Caco-2 (cell line): ENCODE data around the gene APH1B. TPM values are rescaled to one million over a fixed set of nuclear protein-coding genes. Genes with fewer than 3 reads are reported as not detected.

ENCODE experiments used
- BruUV-seq: library from RNA; stranded (reverse); fragments of 400-500 nt; replicated peaks from 2 replicates; lab custom pipeline; 2021; lab: Mats Ljungman, UMichigan
- CTCF ChIA-PET: fragments of 300-600 bp; sonication (Branson Sonifier 250); formaldehyde crosslinking; loops from one replicate; lab custom pipeline; 2022; ENCODE audit warnings: antibody characterized with exemption; lab: Charles Lee
- POLR2A ChIA-PET: fragments of 300-600 bp; sonication (Branson Sonifier 250); formaldehyde crosslinking; loops from one replicate; lab custom pipeline; 2022; ENCODE audit warnings: antibody characterized with exemption; lab: Charles Lee
- DNase-seq, 2 experiments: peaks; one replicate each; pipeline versions ENCODE4 v3.0.0 to v3.0.0-alpha.2; 2020 to 2022
- H3K27me3 ChIP-seq: replicated peaks from 2 replicates; pipeline ENCODE4 v1.6.0; 2011; ENCODE audit warnings: low read length; ENCODE audit not compliant: control insufficient read depth, insufficient read depth
- H3K36me3 ChIP-seq: 2 replicates; pipeline ENCODE4 v1.5.1; 2011; ENCODE audit warnings: low read length; ENCODE audit not compliant: control insufficient read depth, insufficient read depth
- H3K4me1 ChIP-seq: fragments of 250-450 bp; sonication (Bioruptor Pico); 2 replicates; pipeline ENCODE4 v1.5.1; 2020; ENCODE audit warnings: mild to moderate bottlenecking
- H3K4me3 ChIP-seq: 2 replicates; pipeline ENCODE4 v1.5.1; 2011; ENCODE audit warnings: low read depth, mild to moderate bottlenecking, control low read depth, low read length
- H3K9me3 ChIP-seq: fragments of 250-450 bp; sonication (Bioruptor Pico); 2 replicates; pipeline ENCODE4 v1.5.1; 2020; ENCODE audit warnings: mild to moderate bottlenecking, moderate library complexity
- H3K27ac Mint-ChIP-seq: one replicate; pipeline ENCODE4 v1.8.0; 2022; ENCODE audit warnings: mixed read lengths; ENCODE audit not compliant: unreplicated experiment
- H3K27me3 Mint-ChIP-seq: one replicate; pipeline ENCODE4 v1.8.0; 2022; ENCODE audit warnings: mixed read lengths; ENCODE audit not compliant: insufficient read depth, unreplicated experiment
- H3K36me3 Mint-ChIP-seq: one replicate; pipeline ENCODE4 v1.8.0; 2022; ENCODE audit warnings: mild to moderate bottlenecking, mixed read lengths; ENCODE audit not compliant: insufficient read depth, unreplicated experiment
- H3K4me1 Mint-ChIP-seq: one replicate; pipeline ENCODE4 v1.8.0; 2022; ENCODE audit warnings: low read depth, mixed read lengths; ENCODE audit not compliant: unreplicated experiment
- H3K4me3 Mint-ChIP-seq: one replicate; pipeline ENCODE4 v1.8.0; 2022; ENCODE audit warnings: mild to moderate bottlenecking, moderate library complexity, mixed read lengths; ENCODE audit not compliant: unreplicated experiment
- H3K9me3 Mint-ChIP-seq: one replicate; pipeline ENCODE4 v1.8.0; 2022; ENCODE audit warnings: mixed read lengths; ENCODE audit not compliant: unreplicated experiment
- intact Hi-C: fragments of 100-400 bp; cut with micrococcal nuclease; formaldehyde crosslinking; loops from one replicate; pipeline ENCODE4 v1.10.0; 2022; ENCODE audit not compliant: unreplicated experiment
- total RNA-seq: library from RNA; stranded (reverse); gene quantifications from 2 replicates; pipeline ENCODE4 v1.2.3, GENCODE V29; 2022
- TF ChIP-seq, protein P1 (sequence below), 2 experiments: fragments of 200-600 bp in 1 of 2; IDR thresholded peaks; 1 replicate in 1 of 2; 2 replicates in 1 of 2; pipeline versions ENCODE4 v1.5.1 to v1.8.0; 2011 to 2022; ENCODE audit warnings: antibody characterized with exemption in 1 of 2, control low read depth in 1 of 2, inconsistent platforms in 1 of 2, low read depth in 1 of 2, low read length in 1 of 2, mild to moderate bottlenecking in 1 of 2, moderate library complexity in 1 of 2; ENCODE audit not compliant: insufficient read depth in 1 of 2, severe bottlenecking in 1 of 2, unreplicated experiment in 1 of 2

APH1B gene
- total RNA-seq, 1 experiment from 2014 or later, result 17.3 TPM

GRCh38 chr15:63254991-63255390 lies 22.4 kb upstream of the APH1B start:
- H3K27me3 ChIP-seq, result no peaks in the 10 kb centered on the region
- intact Hi-C loops, result no loop called here
- H3K36me3 Mint-ChIP-seq, result peaks cover 3% of the 10 kb centered on the region

DNA sequence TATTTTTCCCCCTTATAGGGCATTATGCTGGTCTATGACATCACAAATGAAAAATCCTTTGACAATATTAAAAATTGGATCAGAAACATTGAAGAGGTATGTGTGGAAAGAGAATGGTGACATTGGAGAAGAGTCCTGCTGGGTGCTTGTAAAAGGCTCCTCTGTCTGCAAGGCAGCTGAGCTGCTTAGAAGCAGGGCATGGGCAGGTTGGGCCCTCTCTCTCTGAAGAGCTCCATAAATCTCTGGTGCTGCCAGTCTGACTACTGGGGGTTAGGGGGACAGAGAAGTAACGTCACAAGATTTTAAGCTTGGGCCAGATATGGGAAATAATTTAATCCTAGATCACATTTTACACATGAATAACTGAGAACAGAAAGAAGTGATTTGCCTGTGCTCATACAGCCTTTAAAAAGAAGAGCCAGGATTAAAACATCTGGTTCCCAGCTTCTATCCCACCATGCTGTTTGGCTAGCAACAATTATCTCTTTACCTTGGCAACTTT lies 21.9 kb upstream of the APH1B start:
- H3K9me3 ChIP-seq, result peaks cover 8% of the 10 kb centered on the region
- H3K27ac Mint-ChIP-seq, result no peak overlapping the region

More at GRCh38 chr15:63254991-63255390, 22.4 kb upstream of the APH1B start:
- H3K27me3 Mint-ChIP-seq, result no peaks in the 10 kb centered on the region
- ChIA-PET CTCF (interaction anchor here (0.6 kb wide), 1 partner anchor 291 kb away, joined by 5 read pairs; no protein-coding TSS in a partner anchor), POLR2A (no interaction called here)
- peaks cover 18% of the 10 kb centered on the region for H3K4me1 ChIP-seq
- TF ChIP-seq, protein P1, sequence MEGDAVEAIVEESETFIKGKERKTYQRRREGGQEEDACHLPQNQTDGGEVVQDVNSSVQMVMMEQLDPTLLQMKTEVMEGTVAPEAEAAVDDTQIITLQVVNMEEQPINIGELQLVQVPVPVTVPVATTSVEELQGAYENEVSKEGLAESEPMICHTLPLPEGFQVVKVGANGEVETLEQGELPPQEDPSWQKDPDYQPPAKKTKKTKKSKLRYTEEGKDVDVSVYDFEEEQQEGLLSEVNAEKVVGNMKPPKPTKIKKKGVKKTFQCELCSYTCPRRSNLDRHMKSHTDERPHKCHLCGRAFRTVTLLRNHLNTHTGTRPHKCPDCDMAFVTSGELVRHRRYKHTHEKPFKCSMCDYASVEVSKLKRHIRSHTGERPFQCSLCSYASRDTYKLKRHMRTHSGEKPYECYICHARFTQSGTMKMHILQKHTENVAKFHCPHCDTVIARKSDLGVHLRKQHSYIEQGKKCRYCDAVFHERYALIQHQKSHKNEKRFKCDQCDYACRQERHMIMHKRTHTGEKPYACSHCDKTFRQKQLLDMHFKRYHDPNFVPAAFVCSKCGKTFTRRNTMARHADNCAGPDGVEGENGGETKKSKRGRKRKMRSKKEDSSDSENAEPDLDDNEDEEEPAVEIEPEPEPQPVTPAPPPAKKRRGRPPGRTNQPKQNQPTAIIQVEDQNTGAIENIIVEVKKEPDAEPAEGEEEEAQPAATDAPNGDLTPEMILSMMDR (IDR thresholded peaks at IDR 0.05; ENCODE audit: insufficient read depth in 1 of 2, low read depth in 1 of 2, low read length in 1 of 2, severe bottlenecking in 1 of 2, unreplicated experiment in 1 of 2), result no peak
- H3K4me3 ChIP-seq, result no peak overlapping the region
- DNase-seq, result no peak
- H3K4me1 Mint-ChIP-seq, result peaks cover 8% of the 10 kb centered on the region
- no peak overlapping the region for H3K27ac Mint-ChIP-seq
- no peaks in the 10 kb centered on the region for H3K9me3 Mint-ChIP-seq
- H3K36me3 ChIP-seq, result no peaks in the 10 kb centered on the region
- BruUV-seq, result no TSS peak
- peaks cover 8% of the 10 kb centered on the region for H3K9me3 ChIP-seq
- no peak overlapping the region for H3K4me3 Mint-ChIP-seq

DNA sequence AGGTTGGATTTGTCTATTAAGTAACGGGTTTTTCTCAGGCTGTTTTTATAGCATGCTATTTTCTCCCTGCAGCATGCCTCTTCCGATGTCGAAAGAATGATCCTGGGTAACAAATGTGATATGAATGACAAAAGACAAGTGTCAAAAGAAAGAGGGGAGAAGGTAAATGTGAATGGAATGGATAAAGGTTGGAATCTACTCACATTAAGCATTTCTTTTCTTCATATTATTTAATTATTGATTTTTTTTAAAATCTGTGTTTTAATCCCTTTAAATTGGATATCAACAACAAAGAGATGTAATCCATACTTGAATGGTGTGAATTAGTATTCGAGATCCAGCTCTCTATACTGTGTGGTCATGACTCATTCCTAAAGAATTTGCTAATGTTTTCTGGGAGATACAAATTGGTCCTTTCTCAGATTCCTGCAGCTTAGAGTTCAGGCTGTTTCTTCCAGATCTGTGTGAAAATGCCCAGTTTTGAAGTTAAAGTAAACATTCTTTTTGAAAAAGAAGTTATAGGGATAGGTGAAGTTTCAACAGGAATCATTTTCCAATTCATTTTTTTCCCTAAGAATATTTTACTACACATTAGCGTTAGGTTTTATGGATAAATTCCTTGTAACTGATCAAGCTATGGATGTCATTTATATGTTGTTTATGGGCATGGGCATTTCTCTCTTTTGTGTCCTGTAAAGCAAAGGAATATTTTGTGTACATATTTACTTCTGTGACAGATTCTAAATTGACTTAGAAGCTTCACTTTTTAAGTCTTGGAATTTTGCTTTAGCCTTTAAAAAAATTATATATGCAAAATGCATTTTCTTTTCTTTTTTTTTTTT lies 20.8 kb upstream of the APH1B start:
- Histone ChIP-seq H3K4me1 (peaks cover 18% of the 10 kb centered on the region), H3K36me3 (no peaks in the 10 kb centered on the region), H3K4me3 (no peak overlapping the region), H3K9me3 (peaks cover 8% of the 10 kb centered on the region), H3K27me3 (no peaks in the 10 kb centered on the region)
- peak in 1 of 2 experiments; percentile 6 for DNase-seq
- intact Hi-C loops, result no loop called here
- no TSS peak for BruUV-seq
- Mint-ChIP-seq H3K27me3 (no peaks in the 10 kb centered on the region), H3K9me3 (no peaks in the 10 kb centered on the region), H3K27ac (peak overlapping the region; percentile 46), H3K36me3 (peaks cover 4% of the 10 kb centered on the region), H3K4me1 (peaks cover 8% of the 10 kb centered on the region), H3K4me3 (no peak overlapping the region)
- TF ChIP-seq, protein P1 (IDR thresholded peaks at IDR 0.05; ENCODE audit: insufficient read depth in 1 of 2, low read depth in 1 of 2, low read length in 1 of 2, severe bottlenecking in 1 of 2, unreplicated experiment in 1 of 2), result no peak
- ChIA-PET POLR2A (no interaction called here), CTCF (no interaction called here)

More for the DNA sequence above, 21.9 kb upstream of the APH1B start:
- Mint-ChIP-seq H3K27me3 (no peaks in the 10 kb centered on the region), H3K36me3 (peaks cover 4% of the 10 kb centered on the region), H3K4me3 (no peak overlapping the region), H3K4me1 (peaks cover 8% of the 10 kb centered on the region), H3K9me3 (no peaks in the 10 kb centered on the region)
- ChIA-PET POLR2A (no interaction called here), CTCF (no interaction called here)
- Histone ChIP-seq H3K4me3 (no peak overlapping the region), H3K4me1 (peaks cover 18% of the 10 kb centered on the region), H3K27me3 (no peaks in the 10 kb centered on the region), H3K36me3 (no peaks in the 10 kb centered on the region)
- intact Hi-C loops, result no loop called here
- no peak for DNase-seq
- TF ChIP-seq, protein P1 (IDR thresholded peaks at IDR 0.05; ENCODE audit: insufficient read depth in 1 of 2, low read depth in 1 of 2, low read length in 1 of 2, severe bottlenecking in 1 of 2, unreplicated experiment in 1 of 2), result no peak
- no TSS peak for BruUV-seq
